ENCODE data around the gene SULT1E1.

Gene SULT1E1, protein sequence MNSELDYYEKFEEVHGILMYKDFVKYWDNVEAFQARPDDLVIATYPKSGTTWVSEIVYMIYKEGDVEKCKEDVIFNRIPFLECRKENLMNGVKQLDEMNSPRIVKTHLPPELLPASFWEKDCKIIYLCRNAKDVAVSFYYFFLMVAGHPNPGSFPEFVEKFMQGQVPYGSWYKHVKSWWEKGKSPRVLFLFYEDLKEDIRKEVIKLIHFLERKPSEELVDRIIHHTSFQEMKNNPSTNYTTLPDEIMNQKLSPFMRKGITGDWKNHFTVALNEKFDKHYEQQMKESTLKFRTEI

DNA sequence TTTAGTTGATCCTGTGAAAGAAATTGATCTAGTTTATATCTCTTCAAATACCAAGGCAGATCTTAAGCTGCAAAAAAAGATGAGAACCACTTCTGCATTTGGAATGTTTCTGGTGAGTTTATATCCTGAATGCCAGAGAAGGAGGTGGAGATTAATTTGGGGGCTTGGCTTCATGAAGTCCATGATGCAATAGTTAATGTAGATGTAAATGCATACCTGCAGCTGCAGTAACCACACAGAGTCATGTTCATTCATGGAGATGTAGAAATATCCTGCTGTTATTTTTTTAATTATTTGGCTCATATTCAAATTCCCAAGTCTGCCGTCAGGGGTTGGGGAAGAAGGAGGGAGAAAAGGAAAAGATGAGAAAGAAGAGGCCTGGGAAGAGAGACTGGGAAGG lies at the start of gene SULT1E1:
Gene SULT1E1 (minus strand): TSS at position 94 of the 400 bp plus-strand sequence. CDS start 2,501 bp downstream, outside the sequence.
- in situ Hi-C loops (cut with MboI; ENCODE audit: low sequenced_read_pairs), result no loop called here

DNA sequence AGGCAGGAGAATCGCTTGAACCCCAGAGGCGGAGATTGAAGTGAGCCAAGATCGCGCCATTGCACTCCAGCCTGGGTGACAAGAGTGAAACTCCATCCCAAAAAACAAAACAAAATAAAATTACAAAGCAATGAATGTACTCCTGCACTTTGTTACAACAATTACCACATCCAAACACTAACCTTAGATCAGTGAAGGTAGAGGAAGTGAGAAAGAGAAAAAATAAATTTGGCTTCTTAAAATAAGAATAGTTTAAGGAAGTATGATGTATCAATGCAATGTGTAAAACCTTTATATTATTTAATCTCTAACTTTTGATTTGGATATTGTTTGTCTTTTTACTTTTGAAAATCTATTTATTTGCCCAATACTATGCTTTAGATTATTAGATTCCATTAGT lies 49.2 kb upstream of the SULT1E1 start:
- in situ Hi-C loops (cut with MboI; ENCODE audit: low sequenced_read_pairs), result no loop called here

DNA sequence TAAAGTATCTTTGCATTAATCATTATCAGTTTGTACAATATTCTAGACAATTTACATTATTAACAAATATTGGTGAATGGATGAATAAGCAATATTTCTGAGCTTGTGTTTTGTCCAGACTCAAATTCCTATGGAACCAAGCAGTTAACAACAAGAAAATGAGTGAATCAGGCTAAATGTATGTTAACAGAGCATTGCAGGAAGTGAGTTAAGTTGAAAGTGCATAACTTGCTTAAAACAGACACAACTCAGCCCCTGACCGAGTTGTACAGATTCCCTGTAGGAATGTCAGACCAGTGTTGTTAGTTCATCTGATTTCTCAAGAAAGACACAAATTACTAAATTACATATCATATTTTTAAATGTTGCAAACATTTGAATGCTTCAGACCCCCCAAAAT lies 47.2 kb upstream of the SULT1E1 start:
- in situ Hi-C loops (cut with MboI; ENCODE audit: low sequenced_read_pairs), result no loop called here

DNA sequence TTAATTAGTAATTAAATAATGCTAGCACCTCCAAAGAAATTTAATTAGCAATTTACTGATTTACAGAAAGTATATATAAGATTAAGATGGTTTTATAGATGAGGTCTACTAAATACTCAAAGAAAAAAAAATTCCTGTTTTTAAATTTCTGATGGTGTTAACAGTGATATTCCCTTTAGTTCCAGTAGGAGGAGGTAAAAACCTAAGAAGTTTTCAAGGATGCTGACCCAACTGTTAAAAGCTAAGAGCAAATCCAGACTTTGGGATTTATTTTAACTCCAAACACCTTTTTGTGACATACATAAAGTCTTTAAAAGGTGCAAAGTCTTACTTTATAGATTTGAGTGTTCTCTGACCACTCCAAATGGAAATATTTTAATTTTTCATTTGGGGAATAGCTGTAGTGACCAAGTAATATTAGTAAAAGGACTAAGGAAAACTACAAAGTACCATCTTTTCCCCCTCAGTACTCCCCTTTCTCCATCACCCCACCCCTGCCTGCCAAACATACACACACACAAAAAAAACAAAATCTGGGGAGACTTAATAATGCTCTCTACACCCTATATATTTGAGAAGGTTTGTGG lies 36.7 kb upstream of the SULT1E1 start:
- in situ Hi-C loops (cut with MboI; ENCODE audit: low sequenced_read_pairs), result no loop called here

DNA sequence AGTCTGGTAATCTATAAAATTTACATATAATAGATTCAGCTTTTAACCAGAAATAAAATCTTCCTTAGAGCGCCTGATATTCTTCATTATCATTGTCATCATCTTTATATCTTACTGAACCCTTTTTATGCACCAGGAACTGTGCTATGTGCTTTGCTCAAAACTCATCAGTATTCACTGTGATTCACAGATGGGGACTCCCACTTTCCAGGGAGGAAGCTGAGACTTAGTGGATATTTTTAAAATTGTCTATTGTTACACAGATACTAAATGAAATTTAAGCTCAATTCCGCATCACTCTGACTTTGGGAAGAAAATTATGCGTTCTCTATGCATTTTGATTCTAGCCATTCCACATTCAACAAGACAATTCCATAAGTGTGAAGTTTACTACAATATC lies 34.8 kb upstream of the SULT1E1 start:
- in situ Hi-C loops (cut with MboI; ENCODE audit: low sequenced_read_pairs), result no loop called here

DNA sequence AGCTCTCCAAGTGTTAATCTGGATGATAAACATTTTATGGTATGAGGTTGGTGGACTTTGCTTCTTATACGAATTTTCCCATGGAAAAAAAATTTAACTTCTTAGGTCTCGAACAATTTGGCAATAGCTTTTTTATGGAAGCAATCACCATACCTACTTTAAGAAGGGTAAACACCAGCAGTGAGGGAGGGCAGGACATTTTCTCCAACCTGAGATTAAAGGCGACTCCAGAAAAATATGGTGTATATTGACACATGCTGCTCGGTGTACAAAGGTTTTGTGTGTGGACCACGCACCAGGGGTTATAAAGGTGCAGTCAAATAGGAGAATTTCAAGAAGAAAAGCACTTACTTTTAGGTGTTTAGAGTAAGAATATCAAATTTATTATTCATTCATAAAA lies 34.2 kb upstream of the SULT1E1 start:
- in situ Hi-C loops (cut with MboI; ENCODE audit: low sequenced_read_pairs), result no loop called here

DNA sequence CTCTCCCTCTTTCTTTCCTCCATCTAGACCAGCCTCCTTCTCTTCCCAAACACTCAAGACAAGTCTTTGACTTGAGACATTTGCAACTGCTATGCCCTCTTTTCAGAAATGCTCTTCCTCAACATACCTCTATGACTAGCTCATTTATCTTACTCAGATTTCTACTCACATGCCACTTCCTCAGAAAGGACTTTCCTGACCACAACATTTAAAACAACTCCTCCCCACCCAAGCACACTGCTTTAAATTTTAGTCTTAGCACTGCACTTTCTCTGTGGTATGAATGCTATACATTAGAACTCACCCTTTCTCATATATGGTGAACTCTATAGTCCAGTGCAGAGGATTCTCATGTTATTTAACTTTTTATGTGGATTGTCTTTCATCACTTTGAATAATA lies 28.4 kb upstream of the SULT1E1 start:
- in situ Hi-C loops (cut with MboI; ENCODE audit: low sequenced_read_pairs), result no loop called here

DNA sequence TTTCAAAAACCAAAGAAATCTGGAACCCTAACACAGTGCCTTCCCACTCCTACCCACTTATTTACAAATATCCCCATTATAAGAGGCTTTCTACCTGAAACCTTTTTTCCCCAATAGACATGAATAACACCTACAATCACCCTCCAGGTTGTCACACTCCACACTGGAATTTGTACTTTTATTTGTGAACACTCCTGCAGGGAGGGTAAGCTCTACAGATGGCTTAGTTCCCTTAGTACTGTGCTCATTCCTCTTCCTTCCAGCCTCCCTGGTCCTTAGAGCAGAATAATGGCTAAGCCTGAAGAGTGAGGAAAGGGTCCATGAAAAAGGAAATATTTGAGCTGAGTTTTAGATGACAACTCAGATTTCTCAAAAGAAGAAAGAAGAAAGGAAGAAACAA lies 22.2 kb upstream of the SULT1E1 start:
- in situ Hi-C loops (cut with MboI; ENCODE audit: low sequenced_read_pairs), result no loop called here

DNA sequence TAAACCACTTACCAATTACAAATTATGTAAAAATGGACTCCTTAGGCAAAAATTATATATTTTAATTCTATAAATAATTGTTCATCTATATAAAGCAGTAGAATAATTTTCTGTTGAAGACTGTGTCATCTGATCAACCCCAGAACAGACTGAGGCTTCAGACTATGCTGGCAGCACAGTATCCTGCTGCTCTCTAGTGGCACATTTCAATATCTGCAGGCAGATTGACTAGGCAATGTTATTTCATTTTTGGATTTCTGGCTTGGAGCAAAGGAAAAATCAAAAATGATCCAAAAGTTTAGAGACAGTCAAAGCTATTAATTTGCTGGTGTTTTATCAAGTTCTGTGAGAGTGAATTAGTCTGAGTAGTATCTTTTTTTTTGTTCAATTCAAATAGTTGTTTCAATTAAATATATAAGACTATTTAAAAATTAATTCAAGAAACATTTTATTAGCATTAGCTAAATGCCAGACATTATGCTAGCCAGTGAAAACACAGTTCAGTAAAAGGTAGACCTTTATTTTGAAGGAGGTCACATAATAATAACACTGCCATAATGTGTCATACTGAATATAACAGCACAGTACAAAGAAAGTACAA lies 21.3 kb upstream of the SULT1E1 start:
- in situ Hi-C loops (cut with MboI; ENCODE audit: low sequenced_read_pairs), result no loop called here

DNA sequence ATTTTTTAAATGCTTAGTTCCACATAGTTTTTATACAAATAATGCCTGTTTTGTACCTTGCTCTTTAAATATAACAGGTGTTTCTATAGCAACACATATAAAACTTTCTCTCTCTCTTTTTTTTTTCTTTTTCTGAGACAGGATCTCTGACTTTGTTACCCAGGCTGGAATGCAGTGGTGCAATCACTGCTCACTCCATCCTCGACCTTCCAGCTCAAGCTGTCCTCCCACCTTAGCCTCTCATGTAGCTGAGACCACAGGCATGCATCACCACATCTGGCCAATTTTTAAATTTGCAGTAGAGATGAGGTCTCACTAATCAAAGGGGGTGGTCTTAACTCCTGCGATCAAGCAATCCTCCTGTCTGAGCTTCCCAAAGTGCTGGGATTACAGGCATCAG lies 18.3 kb upstream of the SULT1E1 start:
- in situ Hi-C loops (cut with MboI; ENCODE audit: low sequenced_read_pairs), result no loop called here

DNA sequence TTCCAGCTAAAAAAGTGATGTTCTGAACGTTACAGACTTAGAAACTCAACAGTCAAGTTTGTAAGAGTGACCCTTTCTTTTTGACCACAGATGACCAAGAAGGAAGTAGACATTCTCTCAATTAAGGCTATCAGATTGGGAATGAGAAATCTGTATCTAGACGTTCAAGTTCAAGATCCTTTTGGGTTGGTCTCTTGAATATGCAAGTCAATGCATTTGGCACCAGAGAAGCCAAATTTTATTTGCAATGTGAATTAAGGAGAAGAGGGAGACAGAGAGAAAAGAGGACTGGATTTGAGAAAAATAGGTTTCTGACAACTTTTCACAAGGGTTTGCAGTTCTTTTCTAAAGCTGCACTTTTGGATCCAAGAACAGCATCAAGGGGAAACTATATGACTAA lies 17.5 kb upstream of the SULT1E1 start:
- in situ Hi-C loops (cut with MboI; ENCODE audit: low sequenced_read_pairs), result no loop called here

DNA sequence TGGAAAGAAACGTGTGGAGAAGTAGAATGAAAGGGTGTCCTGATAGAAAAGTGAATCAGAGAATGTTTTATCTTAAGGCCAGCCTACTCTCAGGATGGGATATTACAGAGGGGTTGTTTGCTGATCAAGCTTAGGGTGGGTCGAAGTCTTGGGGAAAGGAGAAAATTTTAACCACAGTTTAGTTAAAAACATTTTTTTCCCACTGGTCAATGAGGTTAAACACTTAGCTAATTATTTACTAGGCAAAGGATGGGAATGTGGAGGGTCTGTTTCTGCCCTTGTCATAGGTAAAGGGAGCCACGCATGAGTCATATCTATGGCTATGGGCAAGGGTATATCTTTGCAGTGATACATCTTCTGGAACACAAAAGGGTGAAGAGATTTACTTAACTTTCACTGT lies 16.1 kb upstream of the SULT1E1 start:
- in situ Hi-C loops (cut with MboI; ENCODE audit: low sequenced_read_pairs), result no loop called here

DNA sequence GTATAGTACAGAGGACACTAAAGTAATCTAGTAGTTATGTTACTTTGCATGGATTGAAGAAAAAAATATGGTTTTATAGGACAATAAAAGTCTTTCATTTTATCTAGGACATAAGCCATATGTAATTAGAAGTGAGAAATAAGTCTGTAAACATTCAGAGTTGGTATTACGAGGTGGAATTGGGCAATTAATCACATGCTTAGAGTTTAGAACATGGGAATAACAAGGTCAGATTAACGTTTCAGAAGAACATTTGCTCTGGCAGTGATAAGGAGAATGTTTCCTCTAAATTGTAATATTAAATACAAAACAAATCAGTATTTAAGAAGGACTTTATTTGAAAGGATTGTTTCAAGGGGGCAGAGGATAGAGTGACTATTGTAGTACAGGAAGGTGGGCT lies 15.6 kb upstream of the SULT1E1 start:
- in situ Hi-C loops (cut with MboI; ENCODE audit: low sequenced_read_pairs), result no loop called here

DNA sequence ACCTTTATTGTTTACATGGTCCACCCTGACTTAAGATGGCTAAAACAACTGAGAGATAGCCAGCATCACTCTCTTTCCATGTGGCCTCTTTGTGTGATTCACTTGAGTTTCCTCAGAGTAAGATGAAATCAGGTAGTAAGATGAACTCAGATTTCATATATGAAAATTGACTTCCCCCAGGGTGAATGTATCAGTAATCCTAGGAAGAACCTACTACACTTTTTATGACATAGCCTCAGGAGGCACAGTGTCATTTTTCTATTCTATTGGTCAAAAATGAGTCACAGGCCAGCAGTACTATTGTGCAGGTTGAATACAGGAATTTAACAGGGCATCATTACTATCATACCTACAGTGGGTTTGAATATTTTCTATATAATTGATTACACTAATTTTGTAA lies 14.6 kb upstream of the SULT1E1 start:
- in situ Hi-C loops (cut with MboI; ENCODE audit: low sequenced_read_pairs), result no loop called here

DNA sequence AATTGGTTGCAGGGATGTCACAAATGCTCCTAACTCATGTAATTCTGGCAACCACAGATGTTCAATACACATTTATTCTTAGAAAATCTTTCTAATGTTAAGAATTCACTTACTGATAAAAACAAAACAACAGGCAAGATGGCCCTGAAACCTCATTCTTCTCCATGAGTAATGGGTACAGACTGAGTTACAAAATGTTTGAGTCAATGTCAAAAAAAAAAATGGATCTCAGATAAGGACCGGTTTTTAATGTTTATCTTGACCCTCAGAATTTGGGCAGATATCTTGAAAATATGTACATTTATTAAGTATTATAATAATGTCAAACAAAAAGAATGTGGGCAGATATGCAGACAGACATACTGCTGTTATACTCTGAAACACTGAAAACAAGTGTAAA lies 1.8 kb upstream of the SULT1E1 start:
- in situ Hi-C loops (cut with MboI; ENCODE audit: low sequenced_read_pairs), result no loop called here

DNA sequence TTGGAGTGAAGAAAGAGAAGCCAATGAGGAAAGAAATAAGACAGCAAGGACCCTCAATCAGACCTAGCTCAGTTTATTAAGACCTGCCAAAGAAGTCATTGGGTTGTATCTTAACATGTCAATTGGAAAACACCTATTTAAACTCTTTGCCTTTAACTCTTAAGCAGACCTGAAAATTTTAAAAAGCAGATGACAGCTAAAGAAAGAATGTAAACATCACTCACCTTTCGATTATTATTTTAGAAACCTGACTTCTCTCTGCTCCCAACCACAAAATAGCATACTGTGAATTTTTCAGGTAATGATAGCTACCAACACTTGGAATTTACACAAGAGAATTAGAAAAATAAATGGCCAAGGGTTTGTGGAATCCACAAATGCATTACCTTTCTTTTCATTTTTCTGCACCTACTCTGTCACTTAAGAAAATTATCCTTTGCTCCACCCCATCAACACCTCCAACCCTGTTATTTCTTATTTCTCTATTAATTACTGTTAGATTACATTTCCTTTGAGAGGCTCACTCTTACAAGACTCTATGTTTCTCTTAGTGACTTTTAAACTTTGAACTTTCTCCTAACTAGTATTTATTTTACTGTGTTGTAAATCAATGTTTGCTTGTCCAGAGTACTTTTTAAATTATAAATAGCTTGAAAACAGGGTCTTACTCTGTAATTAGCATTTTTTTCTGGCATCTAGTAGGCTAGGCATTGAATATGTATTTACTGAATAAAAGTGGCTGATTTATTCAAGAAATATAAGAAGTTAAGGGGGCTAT lies 765 bp upstream of the SULT1E1 start:
- in situ Hi-C loops (cut with MboI; ENCODE audit: low sequenced_read_pairs), result no loop called here

DNA sequence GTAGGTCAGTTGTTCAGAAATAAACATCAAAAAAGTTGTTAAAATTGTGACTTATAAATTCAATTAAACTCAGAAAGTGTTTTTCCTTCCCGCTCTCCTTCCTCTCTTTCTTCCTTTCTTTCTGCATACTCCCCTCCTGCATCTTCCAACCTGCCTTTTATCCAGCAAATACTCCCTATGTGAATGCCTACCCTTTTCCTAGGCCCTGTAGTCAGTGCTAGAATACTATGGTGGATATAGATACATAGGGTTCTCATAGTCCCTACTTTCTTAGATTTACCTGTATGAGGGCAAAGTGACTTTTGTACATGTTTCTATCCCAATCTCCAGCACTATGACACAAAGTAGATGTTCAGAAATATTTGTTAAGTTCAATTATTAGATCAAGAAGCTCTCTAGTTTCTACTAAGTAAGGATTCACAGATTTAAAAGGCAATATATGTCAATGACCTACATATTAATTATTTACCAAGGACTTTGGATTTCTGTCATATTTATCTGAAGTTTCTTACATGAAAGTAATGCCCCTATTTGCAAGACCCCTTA lies 732 bp downstream of the SULT1E1 start:
- in situ Hi-C loops (cut with MboI; ENCODE audit: low sequenced_read_pairs), result no loop called here

DNA sequence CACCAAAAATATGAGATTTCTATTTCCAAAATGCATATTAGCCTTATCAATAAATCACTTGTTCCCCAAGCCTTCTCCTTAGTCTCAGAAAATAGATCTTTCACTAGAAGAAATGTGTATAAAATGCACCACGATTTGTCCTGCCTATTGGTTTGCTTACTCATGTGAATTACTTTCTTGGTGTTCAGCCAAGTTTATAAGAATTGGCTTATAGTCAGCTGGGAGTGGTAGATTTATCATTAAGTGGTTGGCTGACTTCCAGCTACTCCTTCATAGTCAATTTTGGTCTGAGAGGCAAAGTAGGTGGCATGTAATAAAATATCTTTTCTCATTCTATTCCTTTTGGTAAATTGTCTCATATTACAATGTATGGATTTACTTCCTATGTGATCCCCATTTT lies 1.3 kb downstream of the SULT1E1 start:
- in situ Hi-C loops (cut with MboI; ENCODE audit: low sequenced_read_pairs), result no loop called here

DNA sequence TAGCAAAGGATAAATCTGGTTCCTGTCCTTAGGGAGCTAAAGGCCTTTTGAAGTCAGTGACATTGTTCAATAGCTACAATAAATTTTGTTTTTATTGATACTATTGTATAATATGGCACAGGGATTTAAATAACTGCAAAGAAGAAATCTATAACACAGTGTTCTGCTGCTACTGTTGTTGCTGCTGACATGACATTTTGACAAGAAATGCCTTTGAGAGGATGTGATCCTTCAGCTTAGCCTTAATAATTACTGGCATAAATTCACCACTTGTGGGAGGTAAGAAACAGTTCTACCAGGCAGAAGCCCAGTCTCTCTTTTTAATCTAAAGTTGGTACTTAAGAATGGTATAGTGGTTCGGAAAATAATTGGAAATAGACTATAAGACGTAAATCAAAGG lies 4.1 kb downstream of the SULT1E1 start:
- in situ Hi-C loops (cut with MboI; ENCODE audit: low sequenced_read_pairs), result no loop called here

DNA sequence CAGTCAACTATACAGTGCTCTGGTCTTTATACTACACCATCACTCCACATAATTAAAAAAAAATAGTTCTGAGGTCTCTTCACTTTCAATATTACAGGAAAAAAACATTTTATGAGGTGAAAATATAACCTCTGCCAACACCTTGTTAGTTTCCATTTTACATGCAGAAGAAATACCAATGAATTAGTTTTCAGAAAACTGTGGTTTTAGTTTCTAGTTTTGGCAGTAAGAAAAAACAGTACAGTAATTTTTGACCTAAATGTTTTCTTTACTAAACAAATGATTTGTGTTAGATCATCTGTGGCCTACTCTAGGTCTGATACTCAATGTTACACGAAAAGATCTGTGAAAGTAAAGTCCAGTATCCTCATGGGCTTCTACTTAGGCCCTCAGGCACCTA lies 10.0 kb downstream of the SULT1E1 start:
- in situ Hi-C loops (cut with MboI; ENCODE audit: low sequenced_read_pairs), result no loop called here

DNA sequence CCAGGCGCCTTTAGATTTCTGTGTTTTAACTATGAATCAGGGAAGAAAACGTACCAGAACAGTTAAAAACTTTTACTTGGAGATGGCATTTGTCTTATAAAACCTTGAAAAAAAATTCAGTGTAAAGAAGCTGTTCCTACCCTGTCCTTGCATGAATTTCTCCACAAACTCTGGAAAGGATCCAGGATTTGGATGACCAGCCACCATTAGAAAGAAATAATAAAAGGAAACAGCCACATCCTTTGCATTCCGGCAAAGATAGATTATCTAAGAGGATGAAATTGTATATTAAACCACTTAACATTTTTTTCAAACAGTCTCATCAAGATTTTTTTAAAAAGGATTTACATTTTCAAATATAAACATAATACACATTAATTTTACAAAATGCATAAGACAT lies 10.6 kb downstream of the SULT1E1 start:
- in situ Hi-C loops (cut with MboI; ENCODE audit: low sequenced_read_pairs), result no loop called here

DNA sequence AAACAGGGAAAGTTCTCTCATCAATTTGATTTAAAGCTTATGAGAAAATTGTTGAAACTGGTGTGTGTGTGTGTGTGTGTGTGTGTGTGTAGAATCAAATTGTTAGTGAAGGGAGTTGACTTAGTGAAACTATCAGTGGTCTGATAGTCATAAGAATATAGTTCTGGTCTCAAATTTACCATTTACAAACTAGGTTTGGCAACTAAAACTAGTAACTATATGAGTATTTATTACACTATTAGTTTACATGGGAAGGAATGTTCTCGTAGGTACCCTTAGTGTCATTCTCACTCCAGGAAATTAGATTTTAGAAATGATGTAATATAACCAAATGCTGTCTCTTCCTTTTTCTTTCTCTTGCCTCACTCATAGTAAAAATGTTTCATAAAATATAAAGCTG lies 11.9 kb downstream of the SULT1E1 start:
- in situ Hi-C loops (cut with MboI; ENCODE audit: low sequenced_read_pairs), result no loop called here

Data from hTERT RPE-1 (cell line).